ENCODE results near the gene LDLRAD4.
"Not testable (repeated sequence)": the region's sequence is repeated elsewhere in the genome, so short reads cannot be mapped to it uniquely, and the experiment has no call there.

- TF ChIP-seq CTCF (IDR thresholded peaks at IDR 0.05; ENCODE audit: insufficient read depth, low read length, poor library complexity, severe bottlenecking); EZH2phosphoT487 (conservative IDR thresholded peaks at IDR 0.05; ENCODE audit: low read length): not testable (repeated sequence)
Measured at GRCh38 chr18:13695337-13695736, 476.8 kb downstream of the LDLRAD4 start.

Measured in SU-DHL-6 (cell line).